GM19455 (cell line): ENCODE results near the gene WDR89.
"Not testable (repeated sequence)": the region's sequence is repeated elsewhere in the genome, so short reads cannot be mapped to it uniquely, and the experiment has no call there.

Source experiments
- ATAC-seq: cut with Tn5 transposase; IDR thresholded peaks from one replicate; pipeline ENCODE4 v1.9.1; 2021; ENCODE audit not compliant: unreplicated experiment

The WDR89 gene

DNA sequence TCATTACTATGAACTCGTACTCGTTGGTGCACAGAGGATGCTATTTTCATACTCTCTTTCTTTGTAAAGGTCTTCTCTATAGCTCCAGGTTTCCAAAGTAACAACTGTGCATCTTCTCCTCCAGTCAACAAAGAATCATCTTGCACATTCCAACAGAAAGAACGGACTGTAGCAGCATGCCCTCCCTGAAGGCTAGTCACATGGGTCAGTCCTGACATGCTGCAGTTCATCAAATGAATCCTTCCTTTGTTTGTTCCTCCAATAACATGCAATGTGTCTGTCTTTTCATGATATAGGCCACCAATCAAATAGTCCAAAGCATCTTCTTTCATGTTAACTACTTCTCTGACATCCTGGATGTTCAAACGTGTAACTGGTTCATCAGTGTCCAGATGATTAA, 42.9 kb downstream of the WDR89 start:
- ATAC-seq, result no peak

DNA sequence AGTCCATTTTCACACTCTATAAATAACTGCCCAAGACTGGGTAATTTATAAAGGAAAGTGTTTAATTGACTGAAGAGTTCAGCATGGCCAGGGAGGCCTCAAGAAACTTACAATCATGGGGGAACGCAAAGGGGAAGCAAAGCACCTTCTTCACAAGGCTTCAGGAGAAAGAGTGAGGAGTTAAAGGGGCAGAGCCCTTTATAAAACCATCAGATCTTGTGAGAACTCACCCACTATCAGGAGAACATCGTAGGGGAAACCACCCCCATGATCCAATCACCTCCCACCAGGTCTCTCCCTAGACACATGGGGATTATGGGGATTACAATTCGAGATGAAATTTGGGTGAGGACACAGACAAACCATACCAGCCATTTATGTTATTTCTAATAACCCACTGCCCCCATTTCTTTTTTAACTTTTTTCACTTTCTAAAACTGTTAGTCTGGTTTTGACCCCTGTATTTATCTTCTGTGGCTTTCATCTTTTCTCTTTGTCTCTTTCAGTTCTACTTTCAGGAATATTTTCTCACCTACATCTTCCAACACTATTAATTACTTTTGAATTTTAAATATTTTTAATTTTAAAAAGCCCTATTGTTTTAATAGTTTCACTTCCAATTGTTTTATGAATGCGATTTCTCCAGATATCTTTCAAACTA, 44.5 kb downstream of the WDR89 start:
- no peak for ATAC-seq

DNA sequence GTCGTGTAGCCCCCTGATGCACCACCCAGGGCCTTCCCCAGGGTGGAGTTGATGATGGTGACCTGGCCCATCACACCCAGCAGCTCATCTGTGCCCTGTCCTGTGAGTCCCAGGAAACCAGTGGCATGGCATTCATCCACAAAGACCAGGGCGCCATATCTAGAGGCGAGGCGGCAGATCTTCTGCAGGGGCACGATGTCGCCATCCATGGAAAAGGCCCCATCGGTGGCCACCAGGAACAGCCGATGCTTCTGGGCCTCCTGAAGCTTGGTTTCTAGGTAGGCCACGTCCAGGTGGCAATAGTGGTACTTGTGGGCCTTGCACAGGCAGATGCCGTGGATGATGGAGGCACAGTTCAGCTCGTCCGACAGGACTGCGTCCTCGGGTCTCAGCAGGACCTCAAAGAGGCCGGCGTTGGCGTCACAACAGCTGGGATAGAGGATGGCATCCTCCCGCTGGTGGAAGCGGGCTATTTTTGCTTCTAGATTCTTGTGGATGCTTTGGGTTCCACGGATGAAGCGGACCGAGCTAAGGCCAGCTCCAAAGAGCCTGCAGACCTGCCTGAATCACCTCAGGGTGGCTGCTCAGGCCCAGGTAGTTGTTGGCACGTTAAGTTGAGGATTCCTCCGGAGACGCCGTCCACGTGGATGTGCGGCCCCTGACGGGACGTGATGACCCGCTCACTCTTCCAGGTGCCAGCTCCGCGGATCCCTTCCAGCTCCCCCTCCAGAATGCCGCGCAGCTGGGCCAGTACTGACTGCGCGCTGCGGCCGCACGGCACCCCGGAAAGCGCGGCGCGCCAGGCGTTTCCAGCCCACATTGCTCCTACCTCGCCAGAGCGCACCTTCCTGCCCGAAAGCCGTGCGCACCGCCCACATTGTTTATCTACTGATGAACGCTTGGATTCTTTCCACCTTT, 47.0 kb downstream of the WDR89 start:
- no peak for ATAC-seq

DNA sequence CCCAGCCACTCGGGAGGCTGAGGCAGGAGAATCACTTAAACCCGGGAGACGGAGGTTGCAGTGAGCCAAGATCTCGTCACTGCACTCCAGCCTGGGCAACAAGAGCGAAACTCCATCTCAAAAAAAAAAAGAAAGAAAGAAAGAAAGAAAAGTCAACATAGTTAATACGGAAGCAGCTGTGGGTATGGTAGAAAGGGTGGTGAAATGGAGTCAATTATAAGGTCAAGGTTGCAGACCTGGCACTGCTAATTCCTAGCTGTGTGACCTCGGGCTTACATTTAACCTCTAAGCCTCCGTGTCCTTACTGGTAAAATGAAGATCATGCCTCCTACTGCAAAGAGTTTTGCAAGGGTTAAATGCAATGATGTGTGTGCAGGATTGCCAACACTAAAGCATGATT, 58.6 kb downstream of the WDR89 start:
- ATAC-seq, result not testable (repeated sequence)

DNA sequence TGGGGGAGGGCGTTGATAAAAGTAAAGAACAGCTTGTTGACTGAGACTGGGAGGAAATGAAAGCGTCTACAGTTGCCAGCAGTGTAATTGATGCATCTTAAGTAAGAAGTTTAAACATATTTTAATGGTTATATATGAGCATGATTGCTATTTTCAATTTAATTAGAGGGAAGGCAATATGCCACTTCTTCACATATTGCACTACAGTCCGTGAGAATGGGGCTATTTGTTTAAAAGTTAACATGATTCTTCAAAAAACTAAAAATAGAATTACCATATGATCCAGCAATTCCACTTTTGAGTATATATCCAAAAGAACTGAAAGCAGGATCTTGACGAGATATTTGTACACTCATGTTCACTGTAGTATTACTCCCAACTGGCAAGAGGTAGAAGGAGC, 60.2 kb downstream of the WDR89 start:
- ATAC-seq, result no peak

DNA sequence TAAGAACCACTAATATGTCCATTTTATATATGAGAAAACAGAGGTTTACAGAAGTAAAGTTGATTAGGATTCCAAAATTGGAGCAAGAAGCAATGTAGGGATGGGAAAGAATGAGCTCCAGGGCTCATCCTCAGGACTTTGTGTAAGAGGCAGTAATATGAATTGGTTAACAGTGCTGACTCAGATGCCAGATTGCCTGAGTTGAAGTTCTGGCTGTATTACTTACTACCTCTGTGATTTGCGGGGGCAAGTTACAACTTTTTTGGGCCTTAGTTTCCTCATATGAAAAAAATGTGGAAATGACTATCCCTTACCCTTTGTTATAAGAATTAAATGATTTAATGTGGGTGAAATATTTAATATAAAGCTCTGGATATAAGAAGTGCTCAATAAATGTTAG, 63.4 kb downstream of the WDR89 start:
- no peak for ATAC-seq

DNA sequence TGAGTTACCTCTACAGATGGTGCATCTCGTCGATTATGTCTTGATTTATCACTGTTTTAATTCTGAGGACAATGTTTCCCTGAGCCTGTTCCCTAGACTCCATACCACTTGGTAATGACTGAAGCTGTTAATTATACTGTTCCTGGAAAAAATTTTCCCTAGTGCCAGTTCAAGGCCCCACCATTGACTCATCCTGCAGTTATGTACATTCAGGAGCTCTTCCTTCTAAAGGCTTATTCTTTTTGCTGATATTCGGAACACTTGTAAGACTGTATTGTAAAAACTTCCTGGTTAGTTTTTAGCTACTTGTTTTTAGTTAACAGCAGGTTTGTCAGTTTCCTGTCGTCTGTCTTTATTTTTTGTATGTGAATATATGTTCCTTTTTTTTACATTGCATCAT, 68.1 kb downstream of the WDR89 start:
- no peak for ATAC-seq

DNA sequence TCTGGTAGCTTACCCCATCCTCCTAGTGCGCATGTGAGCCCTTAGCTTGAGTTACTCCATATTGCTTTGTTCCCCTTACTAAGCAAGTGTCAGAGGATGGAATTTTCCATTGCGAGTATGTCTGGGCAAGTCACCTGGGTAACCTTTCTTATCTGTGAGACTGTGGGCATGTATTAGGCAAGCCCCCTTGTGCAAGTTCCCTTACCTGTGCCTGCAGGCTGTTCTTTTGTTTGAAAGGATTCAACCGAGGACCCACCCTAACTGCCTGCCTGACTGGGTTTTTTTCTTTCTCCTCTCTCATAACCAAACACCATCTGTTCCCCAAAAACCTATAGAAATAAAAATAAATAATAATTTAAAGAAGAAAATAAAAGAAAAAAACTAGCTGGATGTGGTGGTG, 76.2 kb downstream of the WDR89 start:
- ATAC-seq, result no peak

DNA sequence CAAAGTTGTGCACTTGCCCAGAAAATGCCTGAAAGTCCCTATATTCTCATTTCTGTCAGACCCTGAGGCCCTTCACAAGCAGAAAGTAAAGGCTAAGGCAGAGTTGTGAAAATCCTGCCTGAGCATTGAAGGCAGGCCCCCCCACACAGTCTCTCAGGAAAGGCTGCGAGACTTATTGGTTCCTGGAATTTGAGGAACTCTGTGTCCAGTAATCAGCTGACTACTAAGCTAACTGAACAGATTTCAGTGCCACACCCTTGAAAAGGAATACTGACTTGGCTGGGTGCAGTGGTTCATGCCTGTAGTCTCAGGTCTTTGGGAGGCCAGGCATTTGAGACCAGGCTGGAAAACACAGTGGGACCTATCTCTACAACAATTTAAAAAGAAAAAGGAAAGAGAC, 77.4 kb downstream of the WDR89 start:
- ATAC-seq, result no peak

DNA sequence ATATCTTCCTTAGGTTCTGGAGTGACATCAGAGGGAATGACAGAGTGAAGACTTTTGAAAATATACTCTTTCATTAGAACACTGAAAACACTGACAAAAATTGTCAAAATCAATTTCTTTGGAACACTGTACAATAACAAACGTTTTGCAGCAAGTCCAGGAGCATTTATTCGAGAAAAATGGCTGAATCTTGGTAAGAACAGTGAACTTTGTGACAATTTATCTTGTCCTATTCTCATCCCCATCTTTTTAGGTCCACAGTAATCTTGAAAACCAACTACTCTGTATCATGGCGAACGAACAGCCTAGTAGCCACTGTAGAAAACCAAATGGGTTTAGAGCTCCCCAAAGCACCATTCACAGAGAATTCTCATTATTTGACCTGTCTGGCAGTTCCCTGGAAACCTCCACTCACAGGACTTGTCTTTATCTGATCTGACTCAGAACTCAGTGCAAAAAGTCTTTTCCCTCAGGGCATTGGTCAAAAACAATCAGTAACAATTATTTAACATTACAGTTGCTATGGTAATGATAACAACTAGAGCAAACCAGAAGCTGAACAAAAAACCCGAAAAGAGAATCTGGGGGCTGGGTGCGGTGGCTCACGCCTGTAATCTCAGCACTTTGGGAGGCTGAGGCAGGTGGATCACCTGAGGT, 78.2 kb downstream of the WDR89 start:
- ATAC-seq, result no peak

DNA sequence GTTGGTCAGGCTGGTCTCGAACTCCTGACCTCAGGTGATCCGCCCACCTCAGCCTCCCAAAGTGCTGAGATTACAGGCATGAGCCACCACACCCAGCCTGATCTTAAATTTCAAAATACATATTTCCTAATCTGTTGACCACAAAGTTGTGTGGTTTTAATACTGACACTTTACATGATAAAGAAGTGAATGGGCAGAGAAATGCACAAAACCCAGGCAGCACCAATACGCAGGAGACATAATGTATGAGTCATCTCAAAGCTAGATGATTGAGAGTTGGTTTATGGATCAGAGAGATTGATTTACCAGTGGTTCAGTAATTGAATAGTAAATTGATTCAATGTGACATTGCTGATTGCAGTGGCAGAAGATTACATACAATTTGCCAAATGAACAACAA, 79.3 kb downstream of the WDR89 start:
- ATAC-seq, result no peak

DNA sequence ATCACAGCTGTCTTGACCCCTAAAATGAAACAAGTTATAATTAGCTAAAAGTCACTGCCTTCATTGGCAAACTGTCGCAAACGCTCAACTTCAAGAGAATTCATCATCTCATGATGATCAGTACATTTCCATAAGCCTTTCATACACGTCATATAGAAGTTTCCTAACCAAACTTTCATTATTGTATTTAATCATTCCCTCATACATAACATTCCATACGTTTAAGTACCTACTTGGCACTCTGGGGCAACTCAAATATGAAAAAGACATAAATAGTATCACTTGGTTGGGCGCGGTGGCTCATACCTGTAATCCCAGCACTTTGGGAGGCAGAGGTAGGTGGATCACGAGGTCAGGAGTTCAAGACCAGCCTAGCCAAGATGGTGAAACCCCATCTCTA, 86.1 kb downstream of the WDR89 start:
- no peak for ATAC-seq

DNA sequence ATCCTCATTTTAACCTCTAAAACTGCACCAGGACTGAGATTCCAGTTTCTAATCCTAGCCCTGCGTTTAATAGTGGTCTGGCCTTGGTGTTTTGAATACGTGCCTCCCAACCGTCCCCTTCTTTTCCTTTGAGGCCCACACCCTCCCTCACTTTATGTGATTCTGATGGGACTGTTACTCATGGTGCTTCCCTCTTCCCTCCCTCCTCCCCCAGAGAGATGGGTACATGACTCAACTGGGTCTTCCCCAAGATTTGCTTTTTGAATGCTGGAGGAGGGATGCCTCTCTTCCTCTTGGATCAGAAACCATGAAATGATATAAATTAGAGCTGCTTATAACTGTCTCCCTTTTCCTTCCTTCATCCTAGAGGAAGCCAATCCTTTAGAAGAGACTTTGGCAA, 90.3 kb downstream of the WDR89 start:
- no peak for ATAC-seq

DNA sequence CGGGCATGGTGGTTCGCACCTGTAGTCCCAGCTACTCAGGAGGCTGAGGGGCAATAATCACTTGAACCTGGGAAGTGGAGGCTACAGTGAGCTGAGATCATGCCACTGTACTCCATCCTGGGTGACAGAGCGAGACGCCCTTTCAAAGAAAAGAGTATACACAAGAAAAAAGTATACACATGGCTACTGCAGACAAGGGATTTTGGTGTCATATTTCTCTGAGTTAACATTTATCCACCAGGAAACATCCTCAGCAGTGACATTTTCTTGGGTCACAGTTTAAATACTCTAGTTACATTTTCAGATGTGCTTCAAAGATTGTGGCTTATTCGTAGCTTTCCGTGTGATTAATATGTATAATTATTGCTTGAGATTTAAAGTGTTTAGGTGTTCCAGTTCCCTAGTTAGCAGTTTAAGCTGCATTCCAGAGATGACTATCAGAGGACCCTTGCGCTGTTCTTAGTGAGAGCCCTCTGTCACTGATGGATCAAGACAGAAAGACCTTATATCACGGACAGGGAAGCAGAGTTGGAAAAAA, 93.8 kb downstream of the WDR89 start:
- no peak for ATAC-seq
